HAP-1 (cell line): ENCODE data around the gene DLG2.

ENCODE experiments used
- DNase-seq, 2 experiments: peaks; one replicate each; pipeline ENCODE4 v3.0.0-alpha.2; 2016 to 2020; ENCODE audit warnings: low spot score in 2 of 2
- H3K27me3 ChIP-seq: fragments of 250-450 bp; sonication (Bioruptor Pico); 2 replicates; pipeline ENCODE4 v1.5.1; 2020; ENCODE audit warnings: low read depth, mild to moderate bottlenecking, moderate library complexity
- H3K36me3 ChIP-seq: fragments of 250-450 bp; sonication (Bioruptor Pico); replicated peaks from 2 replicates; pipeline ENCODE4 v1.5.1; 2020; ENCODE audit warnings: mild to moderate bottlenecking
- H3K4me1 ChIP-seq: fragments of 250-450 bp; sonication (Bioruptor Pico); 2 replicates; pipeline ENCODE4 v1.5.1; 2020; ENCODE audit warnings: mild to moderate bottlenecking
- H3K4me3 ChIP-seq: fragments of 250-450 bp; sonication (Bioruptor Pico); 2 replicates; pipeline ENCODE4 v1.5.1; 2020; ENCODE audit warnings: mild to moderate bottlenecking, moderate library complexity
- H3K9me3 ChIP-seq: fragments of 250-450 bp; sonication (Bioruptor Pico); 2 replicates; pipeline ENCODE4 v1.5.1; 2020; ENCODE audit warnings: mild to moderate bottlenecking, moderate library complexity
- in situ Hi-C: fragments of 300-500 bp; cut with MboI; formaldehyde crosslinking; loops from 3 replicates; pipeline ENCODE4 v1.14.3; 2020; ENCODE audit warnings: low sequenced_read_pairs, inconsistent platforms, mixed read lengths

Gene DLG2

DNA sequence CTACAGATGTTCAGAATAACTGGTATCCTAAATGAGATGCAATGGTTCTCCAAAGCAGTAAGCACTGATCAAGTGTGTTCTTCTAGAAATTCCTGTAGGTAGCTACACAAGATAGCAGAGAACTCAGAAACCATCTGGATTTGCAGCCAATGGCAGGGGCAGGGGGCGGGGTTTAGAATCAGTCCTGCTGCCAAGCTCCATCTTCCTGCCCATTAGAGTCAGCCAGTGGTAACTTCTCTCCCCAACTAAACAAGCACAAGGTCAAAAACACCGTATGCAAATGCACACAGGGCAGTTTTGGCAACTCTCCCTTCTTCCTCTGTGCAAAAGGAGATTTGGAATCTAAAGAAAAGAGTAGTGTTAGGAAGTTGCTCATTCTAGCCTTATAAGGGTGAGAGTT is 2103.5 kb downstream of the DLG2 start:
- no peaks in the 10 kb centered on the region for H3K36me3 ChIP-seq
- in situ Hi-C loops: no loop called here
- no peak overlapping the region for H3K4me3 ChIP-seq
- peak in 1 of 2 experiments; percentile 27 for DNase-seq
- H3K27me3 ChIP-seq: no peaks in the 10 kb centered on the region
- no peaks in the 10 kb centered on the region for H3K9me3 ChIP-seq
- no peaks in the 10 kb centered on the region for H3K4me1 ChIP-seq

GRCh38 chr11:83522911-83523310 is 2104.2 kb downstream of the DLG2 start:
- no peaks in the 10 kb centered on the region for H3K27me3 ChIP-seq
- DNase-seq: no peak
- in situ Hi-C loops: no loop called here
- H3K4me1 ChIP-seq: no peaks in the 10 kb centered on the region
- H3K9me3 ChIP-seq: no peaks in the 10 kb centered on the region
- no peaks in the 10 kb centered on the region for H3K36me3 ChIP-seq
- H3K4me3 ChIP-seq: no peak overlapping the region

- no peaks in the 10 kb centered on the region for H3K27me3 ChIP-seq
- H3K9me3 ChIP-seq: no peaks in the 10 kb centered on the region
- H3K4me3 ChIP-seq: no peak overlapping the region
- no peaks in the 10 kb centered on the region for H3K4me1 ChIP-seq
- in situ Hi-C loops: no loop called here
- DNase-seq: peak in 1 of 2 experiments; percentile 11
- H3K36me3 ChIP-seq: no peaks in the 10 kb centered on the region
These were observed 2105.2 kb downstream of the DLG2 start for GRCh38 chr11:83521647-83522596.

GRCh38 chr11:83520849-83521248 is 2106.3 kb downstream of the DLG2 start:
- no peak overlapping the region for H3K4me3 ChIP-seq
- no peak for DNase-seq
- in situ Hi-C loops: no loop called here

DNA sequence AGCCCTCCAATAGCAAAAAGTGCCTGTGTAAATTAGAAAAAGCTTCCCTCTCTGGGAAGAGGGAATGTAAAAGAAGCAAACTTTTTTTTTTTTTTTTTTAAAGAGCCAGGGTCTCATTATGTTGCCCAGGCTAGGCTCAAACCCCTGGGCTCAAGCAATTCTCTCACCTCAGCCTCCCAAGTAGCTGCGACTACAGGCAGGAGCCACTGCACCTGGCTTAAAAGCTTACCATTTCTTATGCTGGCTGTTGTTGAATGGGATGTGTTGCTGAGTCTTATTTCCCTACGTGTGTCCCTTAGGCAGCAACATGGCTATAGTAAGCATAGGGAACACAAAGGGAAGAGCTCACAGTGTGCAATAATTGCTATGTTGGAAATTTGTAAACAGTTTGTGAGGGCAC is 2115.5 kb downstream of the DLG2 start:
- no peak overlapping the region for H3K4me3 ChIP-seq
- H3K36me3 ChIP-seq: no peaks in the 10 kb centered on the region
- H3K27me3 ChIP-seq: no peaks in the 10 kb centered on the region
- DNase-seq: no peak
- no peaks in the 10 kb centered on the region for H3K9me3 ChIP-seq
- no peaks in the 10 kb centered on the region for H3K4me1 ChIP-seq
- in situ Hi-C loops: no loop called here

More at GRCh38 chr11:83520849-83521248, 2106.3 kb downstream of the DLG2 start:
- no peaks in the 10 kb centered on the region for H3K9me3 ChIP-seq
- no peaks in the 10 kb centered on the region for H3K36me3 ChIP-seq
- H3K27me3 ChIP-seq: no peaks in the 10 kb centered on the region
- H3K4me1 ChIP-seq: no peaks in the 10 kb centered on the region

GRCh38 chr11:83510530-83511460 is 2116.3 kb downstream of the DLG2 start:
- no peak overlapping the region for H3K4me3 ChIP-seq
- H3K4me1 ChIP-seq: no peaks in the 10 kb centered on the region
- H3K9me3 ChIP-seq: no peaks in the 10 kb centered on the region
- no peaks in the 10 kb centered on the region for H3K27me3 ChIP-seq
- in situ Hi-C loops: no loop called here
- H3K36me3 ChIP-seq: no peaks in the 10 kb centered on the region
- peak in 1 of 2 experiments; percentile 38 for DNase-seq

GRCh38 chr11:83508804-83509203 is 2118.3 kb downstream of the DLG2 start:
- in situ Hi-C loops: no loop called here
- H3K9me3 ChIP-seq: no peaks in the 10 kb centered on the region
- H3K4me3 ChIP-seq: no peak overlapping the region
- no peaks in the 10 kb centered on the region for H3K4me1 ChIP-seq
- no peak for DNase-seq
- H3K36me3 ChIP-seq: no peaks in the 10 kb centered on the region
- no peaks in the 10 kb centered on the region for H3K27me3 ChIP-seq

DNA sequence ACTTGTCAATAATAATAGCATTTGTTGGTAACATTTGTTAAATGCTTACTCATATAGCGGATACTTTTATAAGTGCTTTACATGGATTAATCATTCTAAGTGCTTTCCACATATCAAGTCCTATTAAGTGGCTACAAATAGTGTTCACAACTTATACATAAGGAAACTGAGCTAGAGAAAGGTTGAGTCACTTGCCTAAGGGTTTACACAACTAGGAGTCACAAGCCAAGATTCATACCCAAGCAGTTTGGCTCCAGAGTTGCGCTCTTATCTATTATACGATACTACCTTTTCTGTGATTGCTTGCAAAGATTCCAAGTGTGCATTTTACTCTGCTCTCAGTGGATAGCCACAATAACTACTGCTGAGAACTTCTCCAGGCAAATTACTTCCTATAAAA is 2125.1 kb downstream of the DLG2 start:
- Histone ChIP-seq H3K9me3 (no peaks in the 10 kb centered on the region), H3K27me3 (peaks cover 6% of the 10 kb centered on the region; the same call in 1 of the 2 replicates), H3K4me3 (no peak overlapping the region), H3K4me1 (no peaks in the 10 kb centered on the region), H3K36me3 (no peaks in the 10 kb centered on the region)
- in situ Hi-C loops: no loop called here
- no peak for DNase-seq

GRCh38 chr11:83493917-83494316 is 2133.2 kb downstream of the DLG2 start:
- Histone ChIP-seq H3K9me3 (no peaks in the 10 kb centered on the region), H3K4me1 (no peaks in the 10 kb centered on the region), H3K27me3 (no peaks in the 10 kb centered on the region; the same call in 1 of the 2 replicates), H3K36me3 (no peaks in the 10 kb centered on the region), H3K4me3 (no peak overlapping the region)
- no peak for DNase-seq
- in situ Hi-C loops: no loop called here

GRCh38 chr11:83493034-83493433 is 2134.1 kb downstream of the DLG2 start:
- H3K36me3 ChIP-seq: no peaks in the 10 kb centered on the region
- H3K4me3 ChIP-seq: no peak overlapping the region
- H3K27me3 ChIP-seq: no peaks in the 10 kb centered on the region; the same call in 1 of the 2 replicates
- no peak for DNase-seq
- no peaks in the 10 kb centered on the region for H3K4me1 ChIP-seq
- in situ Hi-C loops: no loop called here
- H3K9me3 ChIP-seq: no peaks in the 10 kb centered on the region

GRCh38 chr11:83483808-83484207 is 2143.3 kb downstream of the DLG2 start:
- in situ Hi-C loops: no loop called here
- Histone ChIP-seq H3K27me3 (no peaks in the 10 kb centered on the region), H3K9me3 (no peaks in the 10 kb centered on the region), H3K36me3 (no peaks in the 10 kb centered on the region), H3K4me3 (no peak overlapping the region), H3K4me1 (no peaks in the 10 kb centered on the region; the same call in 1 of the 2 replicates)
- no peak for DNase-seq

DNA sequence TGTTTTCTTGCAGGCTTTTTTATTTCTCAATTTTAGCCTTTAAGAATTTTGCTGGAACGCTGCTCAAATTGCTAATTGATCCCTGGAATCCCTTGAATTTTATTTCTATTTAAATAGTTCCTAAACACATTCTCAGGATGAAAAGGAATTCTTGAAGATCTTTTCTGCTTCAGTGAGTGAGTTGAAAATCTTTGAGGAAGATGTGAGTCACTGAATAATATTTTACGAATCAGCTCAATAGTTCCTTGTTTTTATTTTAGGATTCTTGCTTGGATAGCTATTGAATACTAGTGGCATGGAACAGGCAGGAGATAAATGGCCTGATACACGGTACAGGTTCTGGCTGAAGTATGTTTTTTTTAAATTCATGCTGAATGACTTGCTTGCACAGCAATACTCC is 2146.3 kb downstream of the DLG2 start:
- in situ Hi-C loops: no loop called here
- no peaks in the 10 kb centered on the region; the same call in 1 of the 2 replicates for H3K4me1 ChIP-seq
- H3K9me3 ChIP-seq: no peaks in the 10 kb centered on the region
- H3K36me3 ChIP-seq: no peaks in the 10 kb centered on the region
- no peak for DNase-seq
- H3K4me3 ChIP-seq: no peak overlapping the region
- no peaks in the 10 kb centered on the region; the same call in 1 of the 2 replicates for H3K27me3 ChIP-seq

- H3K36me3 ChIP-seq: no peaks in the 10 kb centered on the region
- DNase-seq: no peak
- H3K27me3 ChIP-seq: no peaks in the 10 kb centered on the region; the same call in 1 of the 2 replicates
- H3K4me1 ChIP-seq: no peaks in the 10 kb centered on the region
- in situ Hi-C loops: no loop called here
- no peak overlapping the region for H3K4me3 ChIP-seq
- no peaks in the 10 kb centered on the region for H3K9me3 ChIP-seq
These were observed 2146.9 kb downstream of the DLG2 start for GRCh38 chr11:83480251-83480650.
